Fibroblast of upper back skin (primary cell): Measurements from ENCODE around the gene ASRGL1.
"Not testable (repeated sequence)": the region's sequence is repeated elsewhere in the genome, so short reads cannot be mapped to it uniquely, and the experiment has no call there.

ENCODE experiments used
- DNase-seq: peaks from one replicate; pipeline ENCODE4 v3.0.0-alpha.2; 2013

ASRGL1 gene

GRCh38 chr11:62353841-62354240, 16.6 kb downstream of the ASRGL1 start:
- no peak for DNase-seq

GRCh38 chr11:62358273-62358672, 21.0 kb downstream of the ASRGL1 start:
- DNase-seq, result no peak

- no peak for DNase-seq
These were observed 22.2 kb downstream of the ASRGL1 start for GRCh38 chr11:62359475-62359874.

GRCh38 chr11:62360685-62361084, 23.4 kb downstream of the ASRGL1 start:
- no peak for DNase-seq

- DNase-seq, result not testable (repeated sequence)
These were observed 31.7 kb downstream of the ASRGL1 start for GRCh38 chr11:62368861-62369477.

- no peak for DNase-seq
These were observed 33.6 kb downstream of the ASRGL1 start for GRCh38 chr11:62370743-62371440.

- DNase-seq, result no peak
These were observed 35.6 kb downstream of the ASRGL1 start for GRCh38 chr11:62372871-62373270.

- DNase-seq, result no peak
These were observed 36.3 kb downstream of the ASRGL1 start for GRCh38 chr11:62373464-62374119.

- DNase-seq, result no peak
These were observed 37.6 kb downstream of the ASRGL1 start for GRCh38 chr11:62374801-62375200.

GRCh38 chr11:62378459-62379063, 41.3 kb downstream of the ASRGL1 start:
- peak; percentile 37 for DNase-seq

GRCh38 chr11:62379586-62379985, 42.3 kb downstream of the ASRGL1 start:
- DNase-seq, result not testable (repeated sequence)

- peak; percentile 70 for DNase-seq
These were observed 43.6 kb downstream of the ASRGL1 start for GRCh38 chr11:62380821-62381245.

- DNase-seq, result no peak
These were observed 46.6 kb downstream of the ASRGL1 start for GRCh38 chr11:62383822-62384221.

GRCh38 chr11:62386083-62386482, 48.8 kb downstream of the ASRGL1 start:
- DNase-seq, result not testable (repeated sequence)

GRCh38 chr11:62387381-62387780, 50.1 kb downstream of the ASRGL1 start:
- DNase-seq, result no peak

GRCh38 chr11:62388999-62389398, 51.8 kb downstream of the ASRGL1 start:
- no peak for DNase-seq

- DNase-seq, result no peak
These were observed 53.0 kb downstream of the ASRGL1 start for GRCh38 chr11:62390237-62390636.

GRCh38 chr11:62390722-62391121, 53.5 kb downstream of the ASRGL1 start:
- no peak for DNase-seq

GRCh38 chr11:62391642-62392425, 54.6 kb downstream of the ASRGL1 start:
- no peak for DNase-seq

GRCh38 chr11:62392506-62392905, 55.3 kb downstream of the ASRGL1 start:
- no peak for DNase-seq

GRCh38 chr11:62393061-62393611, 55.9 kb downstream of the ASRGL1 start:
- DNase-seq, result no peak

GRCh38 chr11:62393735-62394134, 56.5 kb downstream of the ASRGL1 start:
- no peak for DNase-seq
